Measurements from ENCODE around the gene PLVAP.

Gene PLVAP

GRCh38 chr19:17341845-17342244 lies 35.3 kb downstream of the PLVAP start:
- TF ChIP-seq CTCF (IDR thresholded peaks at IDR 0.05; ENCODE audit: low read depth, low read length) = no peak
- no peak for DNase-seq (ENCODE audit: extremely low read depth, low read depth)

- DNase-seq (ENCODE audit: extremely low read depth, low read depth) = no peak
- no peak for TF ChIP-seq CTCF (IDR thresholded peaks at IDR 0.05; ENCODE audit: low read depth, low read length)
These were observed 35.8 kb downstream of the PLVAP start for GRCh38 chr19:17341386-17341785.

- no peak; the same call in 1 of the 2 replicates for TF ChIP-seq CTCF (IDR thresholded peaks at IDR 0.05; ENCODE audit: low read depth, low read length)
- no peak for DNase-seq (ENCODE audit: extremely low read depth, low read depth)
These were observed 36.2 kb downstream of the PLVAP start for GRCh38 chr19:17340871-17341357.

- TF ChIP-seq CTCF (IDR thresholded peaks at IDR 0.05; ENCODE audit: low read depth, low read length) = no peak
- no peak for DNase-seq (ENCODE audit: extremely low read depth, low read depth)
These were observed 36.8 kb downstream of the PLVAP start for GRCh38 chr19:17340302-17340870.

- no peak for DNase-seq (ENCODE audit: extremely low read depth, low read depth)
- no peak for TF ChIP-seq CTCF (IDR thresholded peaks at IDR 0.05; ENCODE audit: low read depth, low read length)
These were observed 37.9 kb downstream of the PLVAP start for GRCh38 chr19:17339088-17339741.

- DNase-seq (ENCODE audit: extremely low read depth, low read depth) = no peak
- no peak for TF ChIP-seq CTCF (IDR thresholded peaks at IDR 0.05; ENCODE audit: low read depth, low read length)
These were observed 38.6 kb downstream of the PLVAP start for GRCh38 chr19:17338433-17339078.

Data from AG09319 (cell line).